Body of pancreas (tissue), 4 donors: ENCODE measurements around the gene SLC25A53. TPM values are rescaled to one million over a fixed set of nuclear protein-coding genes. Genes with fewer than 3 reads are reported as not detected.

Experiments
- ATAC-seq: fragments of 150-250 bp; one replicate; pipeline ENCODE4 v1.9.1; 2016
- DNase-seq, 4 donors: peaks; one replicate each; pipeline ENCODE4 v3.0.0-alpha.2; 2019
- H3K27ac ChIP-seq, 4 donors: fragments of 200-600 bp; sonication (generic); 1 replicate in 3 of 4; 2 replicates in 1 of 4; pipeline versions ENCODE4 v1.5.1 to v1.6.1; 2016 to 2019; ENCODE audit warnings: mild to moderate bottlenecking in 1 of 4, mixed read lengths in 1 of 4, moderate library complexity in 1 of 4
- H3K27me3 ChIP-seq, 2 donors: fragments of 200-600 bp; sonication (generic); one replicate each; pipeline ENCODE4 v1.6.0; 2016; ENCODE audit warnings: mild to moderate bottlenecking in 1 of 2
- H3K36me3 ChIP-seq, 2 donors: fragments of 200-600 bp; sonication (generic); replicated peaks in 1 of 2; 2 replicates each; pipeline ENCODE4 v1.5.1; 2016; ENCODE audit warnings: low read depth in 2 of 2; ENCODE audit not compliant: insufficient read depth in 1 of 2
- H3K4me1 ChIP-seq: fragments of 200-600 bp; sonication (generic); one replicate; pipeline ENCODE4 v1.6.0; 2016
- H3K4me3 ChIP-seq, 2 donors: fragments of 200-600 bp; sonication (generic); 1 replicate in 1 of 2; 2 replicates in 1 of 2; pipeline ENCODE4 v1.5.1; 2016 to 2019
- H3K9me3 ChIP-seq, 3 donors: fragments of 200-600 bp; sonication (generic); 1 replicate in 2 of 3; 2 replicates in 1 of 3; pipeline ENCODE4 v1.5.1; 2016
- CTCF ChIP-seq, 7 experiments: fragments of 450-650 bp in 4 of 7; fragments of 200-600 bp in 3 of 7; sonication (generic) in 3 of 7; IDR thresholded peaks; one replicate each; pipeline ENCODE4 v1.5.1; 2016 to 2019; ENCODE audit warnings: antibody characterized with exemption in 7 of 7
- POLR2A ChIP-seq, 3 donors: fragments of 450-650 bp; IDR thresholded peaks; one replicate each; pipeline ENCODE4 v1.6.1; 2016; ENCODE audit warnings: antibody characterized with exemption in 3 of 3, mild to moderate bottlenecking in 2 of 3
- WGBS, 2 donors: methylation state at CpG; one replicate each; pipeline ENCODE4 v1.1.5; 2017; 5-methylcytosine and 5-hydroxymethylcytosine counted together
- intact Hi-C: fragments of 100-400 bp; cut with DNase I; formaldehyde crosslinking; loops from one replicate; pipeline ENCODE4 v1.15.1; 2023
- total RNA-seq, 2 donors: library from RNA; depleted of rRNA; stranded (reverse); fragments of >200 nt; gene quantifications; one replicate each; pipeline ENCODE4 v1.1.0, GENCODE V29; 2016

SLC25A53 gene
- total RNA-seq, 2 donors from 2014 or later, result 3.6 to 10.9 TPM

- no peaks in the 10 kb centered on the region for H3K9me3 ChIP-seq
- ATAC-seq (peak; percentile 94), DNase-seq (peak; percentile 89 to 91 (median 89))
- WGBS, 2 donors, result 1% methylated on average over 15 to 40 of the region's 71 CpGs
- H3K36me3 ChIP-seq, result no peaks in the 10 kb centered on the region
- no peaks in the 10 kb centered on the region for H3K27me3 ChIP-seq
- H3K4me3 ChIP-seq, result peak within 1 kb of the TSS; percentile 63 to 85
- TF ChIP-seq POLR2A (IDR thresholded peaks at IDR 0.05) (peak; percentile 56 to 74 (median 58)), CTCF (IDR thresholded peaks at IDR 0.05) (peak; percentile 55 to 94 (median 76))
- H3K27ac ChIP-seq, result peak within 1 kb of the TSS; percentile 64 to 92 (median 84)
- intact Hi-C loops, result no loop called here
- peaks cover 19% of the 10 kb centered on the region for H3K4me1 ChIP-seq
Measured at GRCh38 chrX:104165894-104166734, 9.3 kb upstream of the SLC25A53 start, which contains the start of gene FAM199X. TSS of gene FAM199X (plus strand) at chrX:104166453. CDS start at chrX:104166786, 333 bp downstream.

- no peaks in the 10 kb centered on the region for H3K36me3 ChIP-seq
- no peaks in the 10 kb centered on the region for H3K27me3 ChIP-seq
- H3K4me3 ChIP-seq, result no peak overlapping the region
- peak in 1 of 4 donors; percentile 20 for DNase-seq
- peaks cover 24% of the 10 kb centered on the region for H3K4me1 ChIP-seq
- no peak for ATAC-seq
- 28 to 33% methylated on average over 1 of the region's 1 CpG for WGBS, 2 donors
- intact Hi-C loops, result no loop called here
- H3K9me3 ChIP-seq, result no peaks in the 10 kb centered on the region
- TF ChIP-seq POLR2A (IDR thresholded peaks at IDR 0.05) (no peak), CTCF (IDR thresholded peaks at IDR 0.05) (no peak)
- peak overlapping the region in 1 of 4 donors; percentile 50 for H3K27ac ChIP-seq
Measured at GRCh38 chrX:104151037-104151436, 5.8 kb downstream of the SLC25A53 start.

- Histone ChIP-seq H3K27me3 (no peaks in the 10 kb centered on the region), H3K9me3 (no peaks in the 10 kb centered on the region), H3K4me3 (no peak overlapping the region), H3K36me3 (no peaks in the 10 kb centered on the region), H3K27ac (peak overlapping the region; percentile 40 to 60 (median 51)), H3K4me1 (peaks cover 10% of the 10 kb centered on the region)
- no peak for TF ChIP-seq CTCF (IDR thresholded peaks at IDR 0.05)
- TF ChIP-seq POLR2A (IDR thresholded peaks at IDR 0.05), result no peak
- 50 to 59% methylated on average over 8 of the region's 8 CpGs for WGBS, 2 donors
- ATAC-seq (peak; percentile 71), DNase-seq (peak in 2 of 4 donors; percentile 20 to 29)
- intact Hi-C loops, result no loop called here
Measured at GRCh38 chrX:104141087-104141760, 15.6 kb downstream of the SLC25A53 start.

- Histone ChIP-seq H3K4me1 (peaks cover 16% of the 10 kb centered on the region), H3K27ac (no peak overlapping the region), H3K4me3 (no peak overlapping the region), H3K36me3 (no peaks in the 10 kb centered on the region), H3K9me3 (no peaks in the 10 kb centered on the region), H3K27me3 (no peaks in the 10 kb centered on the region)
- TF ChIP-seq POLR2A (IDR thresholded peaks at IDR 0.05), result no peak
- no peak for TF ChIP-seq CTCF (IDR thresholded peaks at IDR 0.05)
- DNase-seq (no peak), ATAC-seq (no peak)
- 29 to 72% methylated on average over 1 to 3 of the region's 3 CpGs for WGBS, 2 donors
- intact Hi-C loops, result no loop called here
Measured at GRCh38 chrX:104137496-104137895, 19.3 kb downstream of the SLC25A53 start.
